SK-N-SH treated with all-trans-retinoic acid at 6 μM for 48 hours (cell line): ENCODE measurements around the gene AP2A2.

Experiments used
- ATAC-seq: fragments of 200-7000 bp; cut with Tn5 transposase; 3 replicates; pipeline ENCODE4 v1.9.1; 2020; ENCODE audit warnings: mild to moderate bottlenecking, moderate library complexity
- ARNTL ChIP-seq: fragments of 450-650 bp; formaldehyde crosslinking; IDR thresholded peaks from 2 replicates; pipeline ENCODE4 v1.5.0; 2020; ENCODE audit warnings: low read depth, mild to moderate bottlenecking, moderate library complexity, borderline replicate concordance
- BACH2 ChIP-seq: fragments of 250-450 bp; sonication (Bioruptor Pico); IDR thresholded peaks from 2 replicates; pipeline ENCODE4 v1.9.0; 2021; ENCODE audit warnings: mild to moderate bottlenecking, borderline replicate concordance
- CREB5 ChIP-seq: fragments of 250-450 bp; sonication (Bioruptor Pico); IDR thresholded peaks from 2 replicates; pipeline ENCODE4 v1.5.1; 2020; ENCODE audit warnings: low read depth, mild to moderate bottlenecking, moderate library complexity
- CSDC2 ChIP-seq: fragments of 250-450 bp; sonication (Bioruptor Pico); IDR thresholded peaks from 2 replicates; pipeline ENCODE4 v1.5.0; 2020; ENCODE audit warnings: mild to moderate bottlenecking, moderate library complexity
- CSRNP3 ChIP-seq: fragments of 250-450 bp; sonication (Bioruptor Pico); IDR thresholded peaks from 2 replicates; pipeline ENCODE4 v1.5.1; 2021; ENCODE audit warnings: mild to moderate bottlenecking, moderate library complexity
- ESRRG ChIP-seq: fragments of 250-450 bp; sonication (Bioruptor Pico); IDR thresholded peaks from 2 replicates; pipeline ENCODE4 v1.6.1; 2021; ENCODE audit warnings: mild to moderate bottlenecking
- GLIS3 ChIP-seq: fragments of 250-450 bp; sonication (Bioruptor Pico); IDR thresholded peaks from 2 replicates; pipeline ENCODE4 v1.5.0; 2020; ENCODE audit warnings: mild to moderate bottlenecking, moderate library complexity
- ISL1 ChIP-seq: fragments of 250-450 bp; sonication (Bioruptor Pico); IDR thresholded peaks from 2 replicates; pipeline ENCODE4 v2.1.2; 2022; ENCODE audit warnings: mild to moderate bottlenecking, moderate library complexity
- OSR1 ChIP-seq: fragments of 250-450 bp; sonication (Bioruptor Pico); IDR thresholded peaks from 2 replicates; pipeline ENCODE4 v1.8.0; 2022; ENCODE audit warnings: moderate library complexity, mild to moderate bottlenecking, inconsistent platforms
- PATZ1 ChIP-seq: fragments of 250-450 bp; sonication (Bioruptor Pico); IDR thresholded peaks from 2 replicates; pipeline ENCODE4 v1.8.0; 2020; ENCODE audit warnings: mild to moderate bottlenecking, moderate library complexity, borderline replicate concordance
- POU6F1 ChIP-seq: fragments of 250-450 bp; sonication (Bioruptor Pico); IDR thresholded peaks from 2 replicates; pipeline ENCODE4 v1.8.0; 2021; ENCODE audit warnings: low read depth, mild to moderate bottlenecking, moderate library complexity, borderline replicate concordance
- PPARA ChIP-seq: fragments of 250-450 bp; sonication (Bioruptor Pico); IDR thresholded peaks from 2 replicates; pipeline ENCODE4 v1.5.0; 2020; ENCODE audit warnings: mild to moderate bottlenecking, borderline replicate concordance
- RARB ChIP-seq: fragments of 250-450 bp; sonication (Bioruptor Pico); IDR thresholded peaks from 2 replicates; pipeline ENCODE4 v1.8.0; 2021; ENCODE audit warnings: mild to moderate bottlenecking, moderate library complexity
- SNAI2 ChIP-seq: fragments of 250-450 bp; sonication (Bioruptor Pico); IDR thresholded peaks from 2 replicates; pipeline ENCODE4 v1.5.0; 2020; ENCODE audit warnings: mild to moderate bottlenecking, moderate library complexity
- TCF4 ChIP-seq: fragments of 250-450 bp; sonication (Bioruptor Pico); IDR thresholded peaks from 2 replicates; pipeline ENCODE4 v1.8.0; 2021; ENCODE audit warnings: mild to moderate bottlenecking, moderate library complexity, borderline replicate concordance
- TOX ChIP-seq: fragments of 250-450 bp; sonication (Bioruptor Pico); IDR thresholded peaks from 2 replicates; pipeline ENCODE4 v1.8.0; 2021; ENCODE audit warnings: mild to moderate bottlenecking, moderate library complexity, borderline replicate concordance
- TSHZ2 ChIP-seq: fragments of 250-450 bp; sonication (Bioruptor Pico); IDR thresholded peaks from 2 replicates; pipeline ENCODE4 v1.5.0; 2020; ENCODE audit warnings: mild to moderate bottlenecking, moderate library complexity
- ZC3H10 ChIP-seq: fragments of 250-450 bp; sonication (Bioruptor Pico); IDR thresholded peaks from 2 replicates; pipeline ENCODE4 v1.5.1; 2021; ENCODE audit warnings: mild to moderate bottlenecking, moderate library complexity
- ZFP3 ChIP-seq: fragments of 250-450 bp; sonication (Bioruptor Pico); IDR thresholded peaks from 2 replicates; pipeline ENCODE4 v1.5.0; 2020; ENCODE audit warnings: mild to moderate bottlenecking, moderate library complexity
- ZFP30 ChIP-seq: fragments of 450-650 bp; formaldehyde crosslinking; IDR thresholded peaks from 2 replicates; pipeline ENCODE4 v1.5.0; 2022; ENCODE audit warnings: mild to moderate bottlenecking, moderate library complexity
- ZNF565 ChIP-seq: fragments of 450-650 bp; formaldehyde crosslinking; conservative IDR thresholded peaks from 2 replicates; pipeline ENCODE4 v1.5.0; 2020; ENCODE audit warnings: low read depth, mild to moderate bottlenecking, moderate library complexity
- ZNF70 ChIP-seq: fragments of 450-650 bp; formaldehyde crosslinking; IDR thresholded peaks from 2 replicates; pipeline ENCODE4 v1.5.0; 2020; ENCODE audit warnings: mild to moderate bottlenecking, moderate library complexity
- ZNF8 ChIP-seq: fragments of 450-650 bp; formaldehyde crosslinking; IDR thresholded peaks from 2 replicates; pipeline ENCODE4 v1.5.0; 2020; ENCODE audit warnings: mild to moderate bottlenecking, moderate library complexity

The AP2A2 gene

GRCh38 chr11:1041471-1041870 is 115.8 kb downstream of the AP2A2 start (continued):
- TF ChIP-seq PATZ1 (CRISPR knock-in tag): no peak
- no peak for TF ChIP-seq SNAI2
- TF ChIP-seq TOX (CRISPR knock-in tag): no peak
- TF ChIP-seq OSR1: no peak
- TF ChIP-seq GLIS3: no peak
- no peak for TF ChIP-seq ZNF565 (CRISPR knock-in tag)
- no peak for TF ChIP-seq ISL1 (CRISPR knock-in tag)
- no peak for TF ChIP-seq TCF4 (CRISPR knock-in tag)
- no peak for TF ChIP-seq BACH2 (CRISPR knock-in tag)
- TF ChIP-seq CREB5 (CRISPR knock-in tag): no peak
- TF ChIP-seq, all 23 proteins: peak for 0

GRCh38 chr11:1041936-1042608 is 116.4 kb downstream of the AP2A2 start:
- ATAC-seq: no peak

GRCh38 chr11:1042626-1043562 is 117.2 kb downstream of the AP2A2 start:
- TF ChIP-seq OSR1 (no peak), CREB5 (CRISPR knock-in tag) (no peak), RARB (no peak), TSHZ2 (CRISPR knock-in tag) (no peak), ZFP3 (no peak), TCF4 (CRISPR knock-in tag) (no peak), CSRNP3 (no peak), ZFP30 (CRISPR knock-in tag) (no peak), ZC3H10 (no peak), GLIS3 (no peak), TOX (CRISPR knock-in tag) (no peak), SNAI2 (no peak), ZNF70 (CRISPR knock-in tag) (no peak), POU6F1 (CRISPR knock-in tag) (no peak), BACH2 (CRISPR knock-in tag) (no peak), PATZ1 (CRISPR knock-in tag) (no peak), PPARA (CRISPR knock-in tag) (no peak), ARNTL (no peak), CSDC2 (no peak), ZNF8 (CRISPR knock-in tag) (no peak)
- no peak for ATAC-seq

More at GRCh38 chr11:1041936-1042608, 116.4 kb downstream of the AP2A2 start:
- no peak for TF ChIP-seq ESRRG (CRISPR knock-in tag)
